Ovary (tissue), 9 donors: ENCODE data around the gene FMN1. TPM values are rescaled to one million over a fixed set of nuclear protein-coding genes. Genes with fewer than 3 reads are reported as not detected.

ENCODE experiments used
- DNase-seq, 5 donors: peaks; one replicate each; pipeline ENCODE4 v3.0.0-alpha.2; 2019 to 2020
- H3K27ac ChIP-seq, 2 donors: fragments of 200-600 bp; one replicate each; pipeline versions ENCODE4 v1.5.1 to v1.8.0; 2019 to 2022
- H3K27me3 ChIP-seq: fragments of 200-600 bp; one replicate; pipeline ENCODE4 v1.8.0; 2022
- H3K36me3 ChIP-seq: fragments of 200-600 bp; sonication (generic); one replicate; pipeline ENCODE4 v1.5.1; 2019
- H3K4me1 ChIP-seq: one replicate; pipeline ENCODE4 v1.8.1; 2013; ENCODE audit warnings: mild to moderate bottlenecking, moderate library complexity; ENCODE audit not compliant: insufficient read depth
- H3K4me3 ChIP-seq: fragments of 200-600 bp; sonication (generic); one replicate; pipeline ENCODE4 v1.5.1; 2017
- H3K9me3 ChIP-seq, 2 donors: fragments of 200-600 bp in 1 of 2; sonication (generic) in 1 of 2; one replicate each; pipeline versions ENCODE4 v1.5.1 to v1.8.1; 2013 to 2019; ENCODE audit warnings: mild to moderate bottlenecking in 1 of 2, moderate library complexity in 1 of 2
- EP300 ChIP-seq: sonication (generic); formaldehyde crosslinking; IDR thresholded peaks from one replicate; pipeline ENCODE4 v1.6.1; 2017; ENCODE audit warnings: antibody characterized with exemption
- POLR2A ChIP-seq: fragments of 450-650 bp; IDR thresholded peaks from one replicate; pipeline ENCODE4 v1.6.1; 2017; ENCODE audit warnings: antibody characterized with exemption, mild to moderate bottlenecking, moderate library complexity
- WGBS, 3 donors: extraction: QIAGEN DNeasy Blood & Tissue Kit in 1 of 3; methylation state at CpG; one replicate each; pipeline versions ENCODE4 v1.1.5 to v1.1.7; 2013 to 2017; 5-methylcytosine and 5-hydroxymethylcytosine counted together
- intact Hi-C, 4 donors: fragments of 100-400 bp; cut with DNase I; formaldehyde crosslinking; loops; one replicate each; pipeline versions ENCODE4 v1.11.0 to v1.15.1; 2022 to 2023
- polyA plus RNA-seq, 2 donors: library from polyadenylated mRNA; stranded (reverse); fragments of 200-250 nt in 1 of 2; fragments of 350-450 nt in 1 of 2; fragmentation: Illumina TruSeq in 1 of 2; extraction: RNeasy Lipid Tissue Mini Kit (QIAGEN cat#74804) in 1 of 2; gene quantifications; one replicate each; pipeline ENCODE4 v1.2.3, GENCODE V29; 2013 to 2014
- total RNA-seq, 7 donors: library from RNA; depleted of rRNA in 2 of 7; stranded (reverse); fragments of >200 nt in 2 of 7; fragmentation: NEBNext Ultra II Directional in 3 of 7; extraction: Animal tissue kit (Norgen Biotek cat#: 25700) in 3 of 7; gene quantifications; one replicate each; pipeline versions ENCODE4 v1.1.0 to v1.2.4, GENCODE V29; 2016 to 2023
- TF ChIP-seq, protein P1 (sequence below), 3 donors: fragments of 450-650 bp in 2 of 3; fragments of 200-600 bp in 1 of 3; IDR thresholded peaks; one replicate each; pipeline versions ENCODE4 v1.5.1 to v1.8.0; 2016 to 2022; ENCODE audit warnings: antibody characterized with exemption in 3 of 3, mild to moderate bottlenecking in 1 of 3
- donor health status: DM: no; HTN: no; CAD: no; lungs with moderate emphysema.
- donor health status: DM: no; HTN: no; CAD: no.
- donor health status: Bipolar disorder and iron deficiency.
- donor health status: DM: yes; HTN: yes; CAD: no.
- donor health status: DM: no; HTN: no; CAD: no.
- donor health status: DM: yes; HTN: yes; CAD: no.

FMN1 gene
- total and polyA plus RNA-seq, 9 donors = 0.13 to 16.9 (median 2.6) TPM

- TF ChIP-seq EP300 = no peak
- TF ChIP-seq POLR2A = no peak
- TF ChIP-seq, protein P1, sequence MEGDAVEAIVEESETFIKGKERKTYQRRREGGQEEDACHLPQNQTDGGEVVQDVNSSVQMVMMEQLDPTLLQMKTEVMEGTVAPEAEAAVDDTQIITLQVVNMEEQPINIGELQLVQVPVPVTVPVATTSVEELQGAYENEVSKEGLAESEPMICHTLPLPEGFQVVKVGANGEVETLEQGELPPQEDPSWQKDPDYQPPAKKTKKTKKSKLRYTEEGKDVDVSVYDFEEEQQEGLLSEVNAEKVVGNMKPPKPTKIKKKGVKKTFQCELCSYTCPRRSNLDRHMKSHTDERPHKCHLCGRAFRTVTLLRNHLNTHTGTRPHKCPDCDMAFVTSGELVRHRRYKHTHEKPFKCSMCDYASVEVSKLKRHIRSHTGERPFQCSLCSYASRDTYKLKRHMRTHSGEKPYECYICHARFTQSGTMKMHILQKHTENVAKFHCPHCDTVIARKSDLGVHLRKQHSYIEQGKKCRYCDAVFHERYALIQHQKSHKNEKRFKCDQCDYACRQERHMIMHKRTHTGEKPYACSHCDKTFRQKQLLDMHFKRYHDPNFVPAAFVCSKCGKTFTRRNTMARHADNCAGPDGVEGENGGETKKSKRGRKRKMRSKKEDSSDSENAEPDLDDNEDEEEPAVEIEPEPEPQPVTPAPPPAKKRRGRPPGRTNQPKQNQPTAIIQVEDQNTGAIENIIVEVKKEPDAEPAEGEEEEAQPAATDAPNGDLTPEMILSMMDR (IDR thresholded peaks at IDR 0.05) = no peak
- no peak overlapping the region for H3K4me3 ChIP-seq
- no peaks in the 10 kb centered on the region for H3K9me3 ChIP-seq
- intact Hi-C loops = no loop called here
- WGBS, 3 donors = 39 to 44% (median 40%) methylated on average over 1 of the region's 1 CpG
- no peaks in the 10 kb centered on the region for H3K4me1 ChIP-seq
- H3K27me3 ChIP-seq = no peaks in the 10 kb centered on the region
- H3K27ac ChIP-seq = no peak overlapping the region
- no peak for DNase-seq
- no peaks in the 10 kb centered on the region for H3K36me3 ChIP-seq
These were observed 94.8 kb downstream of the FMN1 start for GRCh38 chr15:33099739-33100138.

- WGBS, 3 donors = 85 to 90% (median 90%) methylated on average over 3 of the region's 3 CpGs
- TF ChIP-seq, protein P1 (IDR thresholded peaks at IDR 0.05) = no peak
- TF ChIP-seq POLR2A (no peak), EP300 (no peak)
These were observed 95.3 kb downstream of the FMN1 start for GRCh38 chr15:33099213-33099612.

DNA sequence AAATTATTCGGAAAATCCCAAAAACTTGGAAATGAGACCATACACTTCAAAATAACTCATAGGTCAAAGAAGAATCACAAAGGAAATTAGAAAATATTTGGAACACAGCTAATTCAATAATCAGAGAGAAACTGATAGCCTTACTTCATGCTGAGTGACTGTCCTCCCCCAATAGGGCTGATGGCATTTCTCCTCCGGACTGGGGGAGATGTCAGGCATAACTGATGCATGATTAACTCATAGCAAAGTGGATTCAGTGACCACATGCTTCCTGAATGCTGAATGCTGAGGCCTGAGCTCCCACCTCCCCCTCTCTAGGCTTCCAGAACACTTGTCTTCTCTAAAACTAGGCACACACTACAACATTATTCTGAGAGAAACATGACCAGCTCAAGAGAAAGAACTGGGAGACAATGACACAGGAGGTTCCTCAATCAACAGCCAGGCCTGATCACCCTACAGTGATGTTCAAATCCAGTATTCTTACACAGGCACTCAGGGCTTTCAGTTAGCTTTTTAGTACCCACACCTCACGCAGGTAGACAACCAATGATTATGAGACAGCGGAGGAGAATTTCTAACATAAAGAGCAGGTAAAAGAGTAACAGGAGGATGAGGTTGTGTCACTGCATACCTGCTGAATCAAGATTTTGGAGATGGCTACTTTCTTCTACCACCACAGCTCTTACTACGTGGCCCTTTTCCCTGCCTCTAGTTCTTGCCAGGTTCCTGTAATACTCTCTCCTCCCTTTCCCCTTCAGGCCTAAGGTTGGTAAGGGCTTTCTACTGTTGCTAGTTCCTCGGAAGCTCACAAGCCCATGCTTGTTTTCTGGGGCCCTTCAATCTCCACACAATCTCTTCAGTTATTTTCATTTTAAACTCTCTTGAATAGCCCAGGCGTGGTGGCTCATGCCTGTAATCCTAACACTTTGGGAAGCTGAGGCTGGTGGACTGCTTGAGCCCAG, 96.1 kb downstream of the FMN1 start:
- 74 to 79% (median 78%) methylated on average over 7 of the region's 7 CpGs for WGBS, 3 donors
- Histone ChIP-seq H3K27ac (no peak overlapping the region), H3K36me3 (no peaks in the 10 kb centered on the region), H3K9me3 (no peaks in the 10 kb centered on the region), H3K4me3 (no peak overlapping the region), H3K27me3 (no peaks in the 10 kb centered on the region), H3K4me1 (no peaks in the 10 kb centered on the region)
- no peak for TF ChIP-seq POLR2A
- TF ChIP-seq EP300 = no peak
- TF ChIP-seq, protein P1 (IDR thresholded peaks at IDR 0.05) = no peak
- intact Hi-C loops = no loop called here
- DNase-seq = no peak

More at GRCh38 chr15:33099213-33099612, 95.3 kb downstream of the FMN1 start:
- no peaks in the 10 kb centered on the region for H3K36me3 ChIP-seq
- no peaks in the 10 kb centered on the region for H3K4me1 ChIP-seq
- no peak for DNase-seq
- no peaks in the 10 kb centered on the region for H3K27me3 ChIP-seq
- no peaks in the 10 kb centered on the region for H3K9me3 ChIP-seq
- intact Hi-C loops = no loop called here
- H3K27ac ChIP-seq = no peak overlapping the region
- no peak overlapping the region for H3K4me3 ChIP-seq

GRCh38 chr15:33096134-33096533, 98.4 kb downstream of the FMN1 start:
- Histone ChIP-seq H3K4me1 (no peaks in the 10 kb centered on the region), H3K9me3 (no peaks in the 10 kb centered on the region), H3K27me3 (no peaks in the 10 kb centered on the region), H3K36me3 (no peaks in the 10 kb centered on the region), H3K27ac (no peak overlapping the region), H3K4me3 (no peak overlapping the region)
- intact Hi-C loops = no loop called here
- no peak for DNase-seq
- WGBS, 3 donors = 77 to 80% (median 79%) methylated on average over 3 of the region's 3 CpGs
- TF ChIP-seq, protein P1 (IDR thresholded peaks at IDR 0.05) = no peak
- no peak for TF ChIP-seq EP300
- no peak for TF ChIP-seq POLR2A
